DMS53 (cell line): Measurements from ENCODE around the gene LYG2.
A peak's percentile ranks its signal among the peaks of the same experiment; 100 is the strongest.
"Not testable (repeated sequence)": the region's sequence is repeated elsewhere in the genome, so short reads cannot be mapped to it uniquely, and the experiment has no call there.

Experiments used
- DNase-seq: peaks from one replicate; lab custom pipeline; 2025; lab: John Stamatoyannopoulos, UW

Gene LYG2

GRCh38 chr2:99200076-99200800 is 55.2 kb downstream of the LYG2 start:
- DNase-seq: no peak

- peak; percentile 33 for DNase-seq
Observed at GRCh38 chr2:99198103-99198841, 57.2 kb downstream of the LYG2 start.

DNA sequence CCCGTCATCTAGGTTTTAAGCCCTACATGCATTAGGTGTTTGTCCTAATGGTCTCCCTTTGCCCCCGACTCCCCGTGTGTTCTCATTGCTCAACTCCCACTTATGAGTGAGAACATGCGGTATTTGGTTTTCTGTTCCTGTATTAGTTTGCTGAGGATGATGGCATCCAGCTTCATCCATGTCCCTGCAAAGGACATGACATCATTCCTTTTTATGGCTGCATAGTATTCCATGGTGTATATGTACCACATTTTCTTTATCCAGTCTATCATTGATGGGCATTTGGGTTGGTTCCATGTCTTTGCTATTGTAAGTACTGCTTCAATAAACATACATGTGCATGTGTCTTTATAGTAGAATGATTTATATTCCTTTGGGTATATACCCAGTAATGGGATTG is 63.1 kb downstream of the LYG2 start:
- not testable (repeated sequence) for DNase-seq
